Measurements from ENCODE around the gene FBXO38.

Gene FBXO38

DNA sequence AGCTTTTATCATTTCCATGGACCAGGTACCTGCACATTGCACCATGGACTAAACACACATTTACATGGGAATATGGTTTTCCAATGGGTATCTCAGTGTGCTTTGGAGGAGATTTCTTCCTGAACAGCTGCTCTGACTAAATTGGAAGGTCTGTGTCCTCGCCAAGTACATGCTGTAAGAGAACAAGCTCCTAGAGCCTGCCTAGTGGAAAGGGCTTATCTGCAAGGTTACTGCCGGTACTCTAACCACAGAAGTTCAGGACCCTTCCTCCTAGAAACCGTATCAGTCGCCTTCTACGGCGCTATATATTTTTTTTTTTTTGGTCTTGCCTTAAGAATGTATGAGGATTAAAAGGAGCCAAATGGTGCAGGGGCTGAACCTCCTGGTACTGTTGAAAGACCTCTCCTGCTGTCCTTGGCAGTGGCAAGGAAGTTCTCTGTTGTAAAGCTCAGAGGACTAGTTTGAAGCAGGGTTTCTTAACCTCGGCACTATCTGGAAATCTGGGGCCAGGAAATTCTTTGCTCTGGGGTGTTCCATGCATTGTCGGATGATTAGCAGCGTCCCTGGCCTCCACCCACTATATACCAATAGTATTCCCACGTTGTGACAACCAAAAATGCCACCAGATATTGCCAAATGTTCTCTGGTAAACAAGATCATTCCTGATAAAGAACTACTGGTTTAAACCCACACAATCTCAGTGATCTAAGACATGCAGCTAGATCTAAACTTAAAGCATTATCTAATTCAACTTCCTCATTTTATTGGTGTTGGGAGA, 107.4 kb downstream of the FBXO38 start:
- H3K4me3 ChIP-seq (ENCODE audit: low read depth, low read length): no peak overlapping the region
- TF ChIP-seq, protein P1, sequence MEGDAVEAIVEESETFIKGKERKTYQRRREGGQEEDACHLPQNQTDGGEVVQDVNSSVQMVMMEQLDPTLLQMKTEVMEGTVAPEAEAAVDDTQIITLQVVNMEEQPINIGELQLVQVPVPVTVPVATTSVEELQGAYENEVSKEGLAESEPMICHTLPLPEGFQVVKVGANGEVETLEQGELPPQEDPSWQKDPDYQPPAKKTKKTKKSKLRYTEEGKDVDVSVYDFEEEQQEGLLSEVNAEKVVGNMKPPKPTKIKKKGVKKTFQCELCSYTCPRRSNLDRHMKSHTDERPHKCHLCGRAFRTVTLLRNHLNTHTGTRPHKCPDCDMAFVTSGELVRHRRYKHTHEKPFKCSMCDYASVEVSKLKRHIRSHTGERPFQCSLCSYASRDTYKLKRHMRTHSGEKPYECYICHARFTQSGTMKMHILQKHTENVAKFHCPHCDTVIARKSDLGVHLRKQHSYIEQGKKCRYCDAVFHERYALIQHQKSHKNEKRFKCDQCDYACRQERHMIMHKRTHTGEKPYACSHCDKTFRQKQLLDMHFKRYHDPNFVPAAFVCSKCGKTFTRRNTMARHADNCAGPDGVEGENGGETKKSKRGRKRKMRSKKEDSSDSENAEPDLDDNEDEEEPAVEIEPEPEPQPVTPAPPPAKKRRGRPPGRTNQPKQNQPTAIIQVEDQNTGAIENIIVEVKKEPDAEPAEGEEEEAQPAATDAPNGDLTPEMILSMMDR (IDR thresholded peaks at IDR 0.05; ENCODE audit: borderline replicate concordance, insufficient read depth, low read depth, low read length): no peak

DNA sequence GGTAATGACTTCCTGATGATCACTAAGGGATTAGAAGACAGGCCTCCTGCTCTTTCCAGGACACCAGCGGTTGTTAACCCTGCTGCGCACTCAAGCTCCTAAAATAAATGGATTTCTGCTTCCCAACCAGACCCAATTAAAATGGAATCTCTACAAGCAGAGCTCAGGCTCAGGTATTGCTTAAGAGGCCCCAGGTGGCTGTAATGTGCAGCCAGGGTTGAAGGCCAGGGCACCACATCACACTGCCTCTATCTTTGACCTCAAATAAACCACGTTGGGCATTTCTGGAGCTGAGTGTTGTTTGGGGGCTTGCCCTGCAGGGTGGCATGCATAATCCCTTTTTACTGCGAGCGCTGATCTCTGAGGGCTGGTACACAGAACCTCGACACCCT, 108.0 kb downstream of the FBXO38 start:
- TF ChIP-seq, protein P1 (IDR thresholded peaks at IDR 0.05; ENCODE audit: borderline replicate concordance, insufficient read depth, low read depth, low read length): no peak
- no peak overlapping the region for H3K4me3 ChIP-seq (ENCODE audit: low read depth, low read length)

DNA sequence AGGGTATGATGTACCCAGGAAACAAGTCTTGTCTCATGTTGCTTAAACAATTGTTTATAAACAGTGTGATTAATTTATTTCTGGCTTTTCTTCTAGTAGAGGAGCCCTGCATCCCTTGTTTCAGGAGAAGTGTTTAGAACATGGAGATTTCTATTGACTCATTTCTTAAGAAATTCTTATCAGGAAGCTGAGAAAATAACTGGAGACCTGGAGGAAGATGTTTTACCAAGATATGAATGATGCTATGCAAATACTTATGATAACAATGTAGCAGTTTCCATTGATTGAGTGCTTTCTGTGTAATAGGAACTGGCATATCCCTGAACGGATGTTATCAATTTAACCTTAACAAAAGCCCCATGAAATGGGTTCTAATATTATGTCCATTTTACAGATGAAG, 108.6 kb downstream of the FBXO38 start:
- no peak overlapping the region for H3K4me3 ChIP-seq (ENCODE audit: low read depth, low read length)
- TF ChIP-seq, protein P1 (IDR thresholded peaks at IDR 0.05; ENCODE audit: borderline replicate concordance, insufficient read depth, low read depth, low read length): no peak

Data from GM12875 (cell line).